Muscle layer of duodenum (tissue), 2 donors: ENCODE results near the gene UBQLN4.
"Not testable (repeated sequence)": the region's sequence is repeated elsewhere in the genome, so short reads cannot be mapped to it uniquely, and the experiment has no call there.

ENCODE experiments used
- H3K27ac ChIP-seq: one replicate; pipeline ENCODE4 v1.7.0; 2013; ENCODE audit warnings: mild to moderate bottlenecking, low read length
- H3K27me3 ChIP-seq: one replicate; pipeline ENCODE4 v1.7.0; 2013; ENCODE audit warnings: low read depth, mild to moderate bottlenecking, control low read depth, low read length
- H3K36me3 ChIP-seq, 2 donors: one replicate each; pipeline ENCODE4 v1.7.0; 2013; ENCODE audit warnings: low read length in 2 of 2, control low read depth in 1 of 2, mild to moderate bottlenecking in 1 of 2; ENCODE audit not compliant: insufficient read depth in 2 of 2, control insufficient read depth in 1 of 2
- H3K4me1 ChIP-seq, 2 donors: one replicate each; pipeline ENCODE4 v1.7.0; 2013; ENCODE audit warnings: low read length in 2 of 2, mild to moderate bottlenecking in 2 of 2, control low read depth in 1 of 2, moderate library complexity in 1 of 2; ENCODE audit not compliant: insufficient read depth in 2 of 2, control insufficient read depth in 1 of 2
- H3K4me3 ChIP-seq, 2 donors: one replicate each; pipeline ENCODE4 v1.7.0; 2013; ENCODE audit warnings: low read length in 2 of 2, low read depth in 1 of 2, mild to moderate bottlenecking in 1 of 2
- H3K9me3 ChIP-seq, 2 donors: one replicate each; pipeline ENCODE4 v1.7.0; 2013; ENCODE audit warnings: low read length in 2 of 2, control low read depth in 1 of 2, mild to moderate bottlenecking in 1 of 2; ENCODE audit not compliant: control insufficient read depth in 1 of 2
- donor health status: healthy.

UBQLN4 gene

GRCh38 chr1:156079762-156080161 is 26.2 kb upstream of the UBQLN4 start:
- peaks cover 4% of the 10 kb centered on the region for H3K27me3 ChIP-seq
- H3K4me1 ChIP-seq, result peaks cover 0 to 23% of the 10 kb centered on the region in 2 donors
- H3K9me3 ChIP-seq, result no peaks in the 10 kb centered on the region
- H3K36me3 ChIP-seq, result no peaks in the 10 kb centered on the region
- no peak overlapping the region for H3K27ac ChIP-seq
- H3K4me3 ChIP-seq, result no peak overlapping the region

- peaks cover 0 to 18% of the 10 kb centered on the region in 2 donors for H3K4me1 ChIP-seq
- H3K4me3 ChIP-seq, result no peak overlapping the region
- no peak overlapping the region for H3K27ac ChIP-seq
- peaks cover 4% of the 10 kb centered on the region for H3K27me3 ChIP-seq
- no peaks in the 10 kb centered on the region for H3K9me3 ChIP-seq
- no peaks in the 10 kb centered on the region for H3K36me3 ChIP-seq
These were observed 25.1 kb upstream of the UBQLN4 start for GRCh38 chr1:156078728-156079127.

- no peak overlapping the region for H3K27ac ChIP-seq
- H3K36me3 ChIP-seq, result no peaks in the 10 kb centered on the region
- peaks cover 0 to 10% of the 10 kb centered on the region in 2 donors for H3K4me1 ChIP-seq
- H3K4me3 ChIP-seq, result peak overlapping the region in 1 of 2 donors; percentile 56
- H3K9me3 ChIP-seq, result no peaks in the 10 kb centered on the region
- H3K27me3 ChIP-seq, result peaks cover 4% of the 10 kb centered on the region
These were observed 23.8 kb upstream of the UBQLN4 start for GRCh38 chr1:156077430-156077760.

- Histone ChIP-seq H3K27ac (no peak overlapping the region), H3K27me3 (peaks cover 4% of the 10 kb centered on the region), H3K4me1 (peaks cover 0 to 5% of the 10 kb centered on the region in 2 donors), H3K36me3 (no peaks in the 10 kb centered on the region), H3K4me3 (peak overlapping the region; percentile 44 to 56), H3K9me3 (no peaks in the 10 kb centered on the region)
These were observed 23.2 kb upstream of the UBQLN4 start for GRCh38 chr1:156076609-156077429.

GRCh38 chr1:156075775-156076204 is 22.2 kb upstream of the UBQLN4 start:
- Histone ChIP-seq H3K27me3 (no peaks in the 10 kb centered on the region), H3K9me3 (no peaks in the 10 kb centered on the region), H3K4me3 (peak overlapping the region; percentile 44 to 56), H3K36me3 (no peaks in the 10 kb centered on the region), H3K27ac (no peak overlapping the region), H3K4me1 (no peaks in the 10 kb centered on the region)

- Histone ChIP-seq H3K4me1 (no peaks in the 10 kb centered on the region), H3K36me3 (no peaks in the 10 kb centered on the region), H3K27me3 (no peaks in the 10 kb centered on the region), H3K4me3 (no peak overlapping the region), H3K9me3 (no peaks in the 10 kb centered on the region), H3K27ac (no peak overlapping the region)
These were observed 21.6 kb upstream of the UBQLN4 start for GRCh38 chr1:156075162-156075561.

GRCh38 chr1:156074661-156075060 is 21.1 kb upstream of the UBQLN4 start:
- no peak overlapping the region for H3K4me3 ChIP-seq
- H3K9me3 ChIP-seq, result no peaks in the 10 kb centered on the region
- H3K36me3 ChIP-seq, result no peaks in the 10 kb centered on the region
- no peak overlapping the region for H3K27ac ChIP-seq
- no peaks in the 10 kb centered on the region for H3K4me1 ChIP-seq
- no peaks in the 10 kb centered on the region for H3K27me3 ChIP-seq

- H3K36me3 ChIP-seq, result no peaks in the 10 kb centered on the region
- H3K9me3 ChIP-seq, result no peaks in the 10 kb centered on the region
These were observed 20.1 kb upstream of the UBQLN4 start for GRCh38 chr1:156073740-156074139.

GRCh38 chr1:156073110-156073687 is 19.6 kb upstream of the UBQLN4 start:
- Histone ChIP-seq H3K36me3 (no peaks in the 10 kb centered on the region), H3K27ac (no peak overlapping the region), H3K4me1 (no peaks in the 10 kb centered on the region), H3K27me3 (no peaks in the 10 kb centered on the region), H3K9me3 (no peaks in the 10 kb centered on the region), H3K4me3 (no peak overlapping the region)

More at GRCh38 chr1:156073740-156074139, 20.1 kb upstream of the UBQLN4 start:
- Histone ChIP-seq H3K4me1 (no peaks in the 10 kb centered on the region), H3K27me3 (no peaks in the 10 kb centered on the region), H3K27ac (no peak overlapping the region), H3K4me3 (no peak overlapping the region)

GRCh38 chr1:156072251-156072650 is 18.7 kb upstream of the UBQLN4 start:
- Histone ChIP-seq H3K4me3 (no peak overlapping the region), H3K9me3 (no peaks in the 10 kb centered on the region), H3K27me3 (no peaks in the 10 kb centered on the region), H3K27ac (no peak overlapping the region), H3K36me3 (no peaks in the 10 kb centered on the region), H3K4me1 (no peaks in the 10 kb centered on the region)

GRCh38 chr1:156071332-156071816 is 17.8 kb upstream of the UBQLN4 start:
- not testable (repeated sequence) for H3K4me1 ChIP-seq, H3K9me3 ChIP-seq, H3K27ac ChIP-seq, H3K27me3 ChIP-seq, H3K4me3 ChIP-seq, H3K36me3 ChIP-seq
